HG02981 (cell line): ENCODE data around the gene SH3BGRL3.
A peak's percentile ranks its signal among the peaks of the same experiment; 100 is the strongest.
"Not testable (repeated sequence)": the region's sequence is repeated elsewhere in the genome, so short reads cannot be mapped to it uniquely, and the experiment has no call there.

Experiments
- ATAC-seq: cut with Tn5 transposase; IDR thresholded peaks from one replicate; pipeline ENCODE4 v1.9.1; 2021; ENCODE audit warnings: mild to moderate bottlenecking, moderate library complexity; ENCODE audit not compliant: unreplicated experiment

Gene SH3BGRL3

GRCh38 chr1:26279456-26280332 lies at the start of gene SH3BGRL3:
TSS of gene SH3BGRL3 (plus strand) at chr1:26280086. CDS start at chr1:26280156, 70 bp downstream.
- no peak for ATAC-seq

DNA sequence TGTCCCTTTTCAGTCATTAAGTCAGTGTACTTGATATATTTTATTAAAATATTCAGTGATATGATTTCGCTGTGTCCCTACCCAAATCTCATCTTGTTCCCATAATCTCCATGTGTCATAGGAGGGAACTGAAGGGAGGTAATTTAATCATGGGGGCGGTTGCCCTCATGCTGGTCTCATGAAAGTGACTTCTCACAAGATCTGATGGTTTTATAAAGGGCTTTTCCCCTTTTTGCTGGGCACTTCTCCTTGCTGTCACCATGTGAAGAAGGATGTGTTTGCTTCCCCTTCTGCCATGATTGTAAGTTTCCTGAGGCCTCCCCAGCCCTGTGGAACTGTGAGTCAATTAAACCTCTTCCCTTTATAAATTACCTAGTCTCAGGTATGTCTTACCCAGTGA lies 49.2 kb upstream of the SH3BGRL3 start:
- not testable (repeated sequence) for ATAC-seq

- peak; percentile 94 for ATAC-seq
Measured at GRCh38 chr1:26233903-26234643, 45.8 kb upstream of the SH3BGRL3 start, which contains the start of gene CEP85. TSS of gene CEP85 (plus strand) at chr1:26234200. CDS start at chr1:26239784, 5,584 bp downstream.

DNA sequence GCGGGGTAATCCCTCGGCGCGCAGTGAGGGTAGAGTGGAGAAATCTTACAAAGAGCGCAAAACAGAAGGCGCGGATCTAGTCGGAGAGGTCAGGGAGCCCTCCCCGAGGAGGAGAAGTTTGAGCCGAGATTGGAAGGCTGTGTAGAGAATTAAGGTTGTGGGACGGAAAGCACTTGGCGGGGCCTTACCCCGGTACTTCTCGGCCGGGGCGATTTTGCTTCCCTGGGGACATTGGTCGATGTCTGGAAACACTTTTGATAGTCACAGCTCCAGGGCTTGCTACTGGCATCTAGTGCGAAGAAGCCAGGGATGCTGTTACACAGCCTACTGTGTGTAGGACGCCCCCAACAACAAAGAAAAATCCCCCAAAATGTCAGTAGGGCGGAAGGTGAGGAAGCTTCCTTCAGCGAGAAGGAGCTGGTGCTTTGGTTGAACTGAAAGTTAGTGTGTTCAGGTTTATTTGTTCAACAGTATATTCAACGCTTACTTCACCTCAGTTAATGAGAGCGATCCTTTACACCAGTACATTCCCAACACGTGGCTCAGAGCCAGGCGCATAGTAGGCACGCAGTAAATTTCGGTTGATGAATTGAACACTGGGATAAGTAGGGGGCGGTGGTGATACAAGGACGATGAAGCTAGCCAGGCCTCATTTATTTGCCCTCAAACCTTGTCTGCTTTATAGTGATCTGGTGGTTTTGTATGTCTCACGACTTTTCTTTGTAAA lies 45.1 kb upstream of the SH3BGRL3 start:
- no peak for ATAC-seq

DNA sequence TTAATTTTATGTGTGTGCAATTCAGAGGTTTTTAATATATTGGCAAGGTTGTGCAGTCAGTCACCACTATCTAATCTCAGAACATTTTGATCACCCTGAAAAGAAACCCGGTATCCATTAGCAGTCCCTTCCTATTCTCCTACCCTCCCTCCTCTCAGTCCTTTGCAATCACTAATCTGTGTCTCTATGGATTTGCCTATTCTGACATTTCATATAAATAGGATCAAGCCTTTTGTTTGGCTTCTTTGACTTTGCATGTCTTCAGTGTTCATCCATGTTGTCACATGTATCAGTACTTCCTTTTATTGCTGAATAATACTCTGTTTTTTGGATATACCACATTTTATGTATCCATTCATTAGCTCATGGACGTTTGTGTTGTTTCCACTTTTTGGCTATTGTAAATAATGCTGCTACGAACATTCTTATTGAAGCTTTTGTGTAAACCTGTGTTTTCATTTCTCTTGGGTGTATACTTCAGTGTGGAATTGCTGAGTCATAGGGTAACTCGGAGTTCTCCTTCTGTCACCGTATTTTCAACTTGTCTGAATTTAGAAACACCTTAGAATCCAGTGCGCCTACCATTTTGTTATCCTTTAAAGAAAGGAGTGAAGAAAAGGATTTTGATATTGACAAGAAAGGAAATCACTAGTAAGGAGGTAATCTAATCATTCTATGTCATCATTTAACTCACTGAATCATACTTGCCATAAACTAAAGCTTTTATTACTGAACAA lies 42.5 kb upstream of the SH3BGRL3 start:
- no peak for ATAC-seq

DNA sequence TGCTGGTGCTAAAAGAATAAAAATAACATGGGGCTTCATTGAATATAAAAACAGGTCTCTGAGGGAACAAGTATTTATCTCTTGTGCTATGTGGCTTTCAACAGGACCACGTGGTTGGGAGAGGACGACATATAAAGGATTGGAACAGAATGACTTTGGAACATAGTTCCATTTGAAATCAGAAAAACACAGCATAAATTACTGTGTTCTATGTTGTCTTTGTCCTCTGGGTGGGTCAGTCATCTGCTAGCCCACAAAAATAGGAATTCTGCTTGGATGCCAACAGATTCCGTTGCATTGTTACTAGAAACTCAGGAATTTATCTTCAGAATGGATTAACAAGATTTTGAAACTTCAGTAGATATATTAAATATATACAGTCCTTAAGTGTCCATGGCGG lies 40.0 kb upstream of the SH3BGRL3 start:
- no peak for ATAC-seq

DNA sequence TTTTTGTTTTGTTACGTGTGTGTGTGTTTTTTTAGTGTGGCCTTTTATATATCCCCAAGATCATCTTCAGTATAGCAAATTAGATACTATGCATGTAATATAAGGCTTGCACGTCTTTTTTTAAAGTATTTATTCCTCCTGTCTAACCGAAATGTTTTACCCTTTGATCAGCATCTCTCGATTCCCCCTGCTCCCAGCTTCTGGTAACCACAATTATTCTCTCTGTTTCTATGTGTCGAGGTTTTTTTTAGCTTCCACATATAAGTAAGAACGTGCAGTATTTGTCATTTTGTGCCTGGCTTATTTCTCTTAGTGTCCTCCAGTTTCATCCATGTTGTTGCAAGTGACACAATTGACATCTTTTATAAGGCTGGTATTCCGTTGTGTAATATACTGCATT lies 27.2 kb upstream of the SH3BGRL3 start:
- ATAC-seq = no peak

DNA sequence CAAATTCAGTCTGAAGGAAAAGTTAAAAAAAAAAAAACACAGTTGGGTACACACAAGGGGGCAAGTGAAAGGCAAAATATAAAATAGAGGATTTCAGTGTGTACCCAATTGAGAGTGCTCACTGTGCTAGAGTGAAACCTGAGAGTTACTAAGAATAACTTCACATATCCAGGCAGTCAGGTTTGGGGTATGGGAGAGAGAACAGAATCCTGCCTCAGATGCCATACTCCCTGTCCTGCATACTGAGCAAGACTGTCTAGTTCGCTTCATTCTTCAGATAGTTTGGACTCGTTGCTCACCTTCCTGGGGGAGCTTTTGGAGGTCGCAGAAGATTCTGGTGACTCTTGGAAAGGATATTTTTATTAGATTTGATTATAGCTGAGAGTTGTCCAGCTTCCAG lies 25.5 kb upstream of the SH3BGRL3 start:
- no peak for ATAC-seq

- no peak for ATAC-seq
Measured at GRCh38 chr1:26257222-26257621, 22.7 kb upstream of the SH3BGRL3 start.

GRCh38 chr1:26259005-26259404 lies 20.9 kb upstream of the SH3BGRL3 start:
- no peak for ATAC-seq

DNA sequence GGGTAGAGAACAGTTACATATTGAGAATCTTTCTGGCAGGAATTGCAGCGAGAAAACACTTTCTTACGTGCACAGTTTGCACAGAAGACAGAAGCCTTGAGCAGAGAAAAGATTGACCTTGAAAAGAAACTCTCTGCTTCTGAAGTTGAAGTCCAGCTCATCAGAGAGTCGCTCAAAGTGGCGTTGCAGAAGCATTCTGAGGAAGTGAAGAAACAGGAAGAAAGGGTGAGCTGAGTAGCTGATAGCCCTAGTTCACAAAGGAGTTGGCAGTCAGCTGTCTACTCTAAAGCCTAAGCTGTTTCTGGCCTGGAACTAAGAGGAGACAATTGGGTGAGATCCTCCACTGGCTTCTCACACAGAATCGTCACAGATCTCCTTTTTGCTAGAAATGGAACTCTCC lies 20.3 kb upstream of the SH3BGRL3 start:
- ATAC-seq = no peak

- no peak for ATAC-seq
Measured at GRCh38 chr1:26263212-26263611, 16.7 kb upstream of the SH3BGRL3 start.

GRCh38 chr1:26265405-26265804 lies 14.5 kb upstream of the SH3BGRL3 start:
- ATAC-seq = no peak

DNA sequence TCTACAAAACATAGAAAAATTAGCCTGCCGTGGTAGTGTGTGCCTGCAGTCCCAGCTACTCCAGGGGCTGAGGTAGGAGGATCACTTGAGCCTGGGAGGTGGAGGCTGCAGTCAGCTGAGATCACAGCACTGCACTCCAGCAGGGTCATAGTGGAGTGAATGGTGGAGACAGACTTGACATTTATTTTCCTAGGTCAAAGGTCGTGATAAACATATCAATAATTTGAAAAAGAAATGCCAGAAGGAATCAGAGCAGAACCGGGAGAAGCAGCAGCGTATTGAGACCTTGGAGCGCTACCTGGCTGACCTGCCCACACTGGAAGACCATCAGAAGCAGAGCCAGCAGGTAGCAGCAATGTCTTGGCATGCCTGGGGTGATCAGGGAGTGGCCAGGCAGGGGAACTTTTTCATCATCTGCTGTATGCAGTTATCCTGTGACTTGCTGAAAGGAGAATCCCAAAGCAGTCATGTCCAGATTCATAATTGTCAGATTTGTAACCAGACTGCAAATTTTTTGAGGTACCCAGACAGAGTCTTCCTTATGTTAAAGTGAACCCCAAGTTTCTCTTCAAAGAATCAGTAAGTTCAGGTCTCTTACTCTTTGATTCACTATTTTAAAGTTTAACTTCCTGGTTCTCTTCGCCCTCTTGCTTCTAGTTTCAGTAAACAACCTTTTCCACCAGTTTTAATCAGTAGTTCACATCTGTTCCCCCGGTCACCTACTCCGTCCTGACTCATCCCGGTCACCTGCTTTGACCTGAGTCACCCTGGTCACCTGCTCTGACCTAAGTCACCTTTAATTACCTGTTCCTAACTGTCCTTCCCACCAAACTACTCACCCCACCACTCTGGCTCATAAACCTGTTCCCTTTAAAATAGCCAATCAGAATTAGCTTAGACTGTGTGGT lies 11.3 kb upstream of the SH3BGRL3 start:
- no peak for ATAC-seq

DNA sequence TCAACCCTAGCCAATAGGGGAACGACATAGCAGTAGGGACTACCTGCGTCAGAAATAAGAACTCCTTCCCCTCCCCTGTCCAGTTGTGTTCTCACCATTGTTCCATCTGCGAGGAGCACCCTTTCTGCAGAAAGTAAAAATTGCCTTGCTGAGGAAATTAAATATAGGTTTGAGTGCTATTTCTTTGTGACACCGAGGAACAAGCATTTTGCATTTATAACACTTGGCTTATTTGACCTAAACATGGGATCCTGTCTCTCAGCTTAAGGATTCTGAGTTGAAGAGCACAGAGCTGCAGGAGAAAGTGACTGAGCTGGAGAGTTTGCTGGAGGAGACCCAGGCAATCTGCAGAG lies 10.7 kb upstream of the SH3BGRL3 start:
- no peak for ATAC-seq

DNA sequence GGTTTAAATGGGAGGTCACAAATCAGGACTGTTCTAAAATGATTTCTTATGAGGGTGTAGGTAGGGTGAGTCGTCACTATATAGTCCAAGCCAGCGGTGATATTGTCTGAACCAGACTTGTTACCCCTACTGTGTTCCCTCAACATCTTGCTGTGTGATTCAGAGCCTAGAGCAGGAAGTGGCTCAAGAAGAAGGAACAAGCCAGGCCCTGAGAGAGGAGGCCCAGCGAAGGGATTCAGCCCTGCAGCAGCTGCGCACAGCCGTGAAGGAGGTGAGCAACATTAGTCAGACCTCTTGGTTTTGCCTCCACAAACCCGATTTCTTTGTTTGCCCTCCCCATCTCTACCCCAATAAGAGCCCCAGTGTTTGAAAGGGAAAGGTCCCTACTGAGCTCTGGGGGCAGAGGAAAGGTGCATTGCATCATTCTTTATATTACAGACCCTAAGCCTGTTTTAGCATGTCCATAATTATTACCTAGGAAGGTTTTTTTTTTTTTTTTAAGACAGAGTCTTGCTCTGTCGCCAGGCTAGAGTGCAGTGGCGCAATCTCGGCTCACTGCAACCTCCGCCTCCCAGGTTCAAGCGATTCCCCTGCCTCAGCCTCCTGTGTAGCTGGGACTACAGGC lies 5.0 kb upstream of the SH3BGRL3 start:
- ATAC-seq = no peak

GRCh38 chr1:26275580-26276431 lies 4.1 kb upstream of the SH3BGRL3 start:
- ATAC-seq = peak; percentile 34

DNA sequence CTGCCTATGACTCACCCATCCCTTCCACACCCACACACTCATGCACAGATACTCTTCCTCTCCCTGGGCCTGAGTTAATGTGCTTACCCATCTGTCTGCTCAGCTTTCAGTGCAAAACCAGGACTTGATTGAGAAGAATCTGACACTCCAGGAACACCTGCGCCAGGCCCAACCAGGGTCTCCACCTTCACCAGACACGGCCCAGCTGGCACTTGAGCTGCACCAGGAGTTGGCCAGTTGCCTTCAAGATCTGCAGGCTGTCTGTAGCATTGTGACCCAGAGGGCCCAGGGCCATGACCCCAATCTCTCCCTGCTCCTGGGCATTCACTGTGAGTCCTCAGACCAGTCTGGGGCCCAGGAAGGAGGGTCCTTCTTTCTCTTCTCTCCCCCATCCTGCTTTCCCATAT lies 3.5 kb upstream of the SH3BGRL3 start:
- ATAC-seq = no peak
